HEK293 (cell line): ENCODE data around the gene ANO1.

Source experiments
- ZNF138 ChIP-seq: fragments of 450-650 bp; formaldehyde crosslinking; IDR thresholded peaks from 2 replicates; pipeline ENCODE4 v1.5.1; 2016; ENCODE audit warnings: missing biosample characterization, missing genetic modification characterization, borderline replicate concordance
- ZNF423 ChIP-seq: fragments of 450-650 bp; formaldehyde crosslinking; IDR thresholded peaks from 2 replicates; pipeline ENCODE4 v1.5.1; 2016; ENCODE audit warnings: missing biosample characterization, missing genetic modification characterization

DNA sequence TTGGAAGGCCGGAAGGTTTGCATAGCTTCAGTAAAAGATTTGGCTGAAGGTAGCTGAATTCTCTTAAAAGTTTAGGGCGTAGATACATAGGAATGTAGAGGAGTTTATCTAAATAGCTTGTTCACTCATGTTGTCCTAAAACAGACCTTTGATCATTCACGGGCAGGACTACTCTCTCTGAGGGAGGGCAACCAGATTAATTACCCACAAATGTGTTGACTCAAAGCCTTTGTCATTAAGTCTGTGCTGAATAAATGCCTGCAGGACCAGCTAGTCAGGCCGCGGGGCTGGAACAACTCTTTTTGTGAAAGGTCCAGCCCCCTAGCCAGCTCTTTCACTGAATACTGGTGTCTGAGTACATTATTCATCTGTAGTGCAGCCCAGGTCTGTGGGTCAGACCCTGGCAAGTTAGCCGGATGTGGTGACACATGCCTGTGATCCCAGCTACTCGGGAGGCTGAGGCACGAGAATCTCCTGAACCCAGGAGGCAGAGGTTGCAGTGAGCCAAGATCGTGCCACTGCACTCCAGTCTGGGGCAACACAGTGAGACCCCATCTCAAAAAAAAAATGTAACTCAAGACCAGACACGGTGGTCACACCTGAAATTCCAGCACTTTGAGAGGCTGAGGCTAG lies 122.2 kb downstream of the ANO1 start:
- TF ChIP-seq ZNF138 (tag by site-specific recombination) (no peak), ZNF423 (tag by site-specific recombination) (no peak)
